GM18870 (cell line): ENCODE data around the gene ATP13A5.
A peak's percentile ranks its signal among the peaks of the same experiment; 100 is the strongest.

Experiments used
- ATAC-seq: cut with Tn5 transposase; IDR thresholded peaks from one replicate; pipeline ENCODE4 v1.9.1; 2021; ENCODE audit warnings: moderate library complexity; ENCODE audit not compliant: unreplicated experiment

The ATP13A5 gene

GRCh38 chr3:193347521-193348501 is 30.7 kb downstream of the ATP13A5 start:
- peak; percentile 78 for ATAC-seq

DNA sequence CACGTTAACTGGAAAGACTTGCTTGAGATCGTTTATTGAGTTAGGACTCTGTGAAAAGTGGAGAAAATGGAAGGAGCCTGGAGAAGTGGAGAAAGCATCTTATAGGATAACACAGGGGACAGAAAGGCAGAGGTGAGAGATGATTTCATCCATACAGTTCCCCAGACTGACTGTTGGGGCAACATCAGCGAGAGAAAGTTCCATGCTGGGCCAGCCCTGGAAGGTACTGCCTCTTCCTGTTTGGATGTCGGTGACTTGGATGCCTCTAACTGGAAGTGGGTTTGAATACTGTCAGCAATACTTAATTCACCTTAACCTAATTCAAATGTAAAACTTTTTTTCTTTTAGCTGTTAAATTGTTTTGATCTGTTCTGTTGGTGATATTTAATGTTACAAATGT is 32.3 kb downstream of the ATP13A5 start:
- ATAC-seq = no peak

DNA sequence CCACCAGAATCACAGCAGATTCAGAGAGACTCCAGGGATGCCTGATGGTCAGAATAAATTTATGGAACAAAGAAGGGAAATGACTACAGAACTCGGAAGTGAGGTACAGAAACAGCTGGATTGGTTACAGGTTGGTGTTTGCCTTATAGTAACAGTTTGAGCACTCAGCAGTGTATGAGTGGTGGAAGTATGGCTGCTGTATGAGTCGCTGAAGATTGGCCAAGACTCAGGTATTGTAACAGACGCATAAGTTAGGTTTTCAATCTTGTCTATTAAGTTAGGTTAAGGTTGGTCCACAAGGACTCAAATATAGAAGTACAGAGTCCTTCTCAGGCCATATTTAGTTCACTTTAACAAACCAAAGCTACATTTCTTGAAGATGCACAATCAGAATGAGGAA is 33.1 kb downstream of the ATP13A5 start:
- ATAC-seq = no peak

DNA sequence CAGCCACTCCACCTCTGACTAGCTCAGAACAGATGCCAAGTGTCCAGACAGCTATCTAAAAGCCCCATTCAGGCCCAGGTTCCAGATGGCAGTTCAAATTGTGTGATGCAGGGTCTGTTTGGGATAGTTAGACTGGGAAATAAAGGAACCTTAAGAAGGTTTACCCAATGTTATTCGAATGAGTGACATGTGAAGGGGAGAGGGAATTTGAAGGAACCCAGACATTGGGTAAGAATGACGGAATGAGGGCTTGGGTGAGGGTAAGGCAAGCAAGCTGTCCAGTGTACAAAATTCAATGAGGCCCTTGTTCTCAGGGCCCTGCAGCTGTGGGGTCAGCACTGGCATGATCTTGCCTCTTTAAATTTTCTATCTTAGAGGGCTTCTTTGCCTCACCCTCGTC is 34.1 kb downstream of the ATP13A5 start:
- ATAC-seq = no peak

- ATAC-seq = no peak
These were observed 34.8 kb downstream of the ATP13A5 start for GRCh38 chr3:193343726-193344222.

- no peak for ATAC-seq
These were observed 36.0 kb downstream of the ATP13A5 start for GRCh38 chr3:193342551-193342950.

DNA sequence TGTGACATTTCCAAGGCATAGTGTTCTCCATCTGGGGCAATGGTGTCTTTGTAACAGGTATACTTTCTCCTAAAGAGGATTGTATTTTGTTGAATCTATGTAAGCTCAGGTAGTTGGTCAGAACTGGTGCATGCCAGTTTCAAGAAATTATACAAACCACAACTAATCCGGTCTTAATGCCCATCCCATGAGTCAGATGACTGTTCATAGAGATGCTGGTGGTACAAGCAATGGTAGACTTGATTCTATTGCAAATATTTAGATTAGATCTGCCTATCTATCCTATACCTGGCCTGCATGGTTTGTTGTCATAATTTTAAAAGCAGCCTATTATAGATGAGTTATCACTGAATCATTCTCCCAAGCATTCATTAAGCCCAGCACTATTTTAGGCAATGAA is 43.5 kb downstream of the ATP13A5 start:
- no peak for ATAC-seq

DNA sequence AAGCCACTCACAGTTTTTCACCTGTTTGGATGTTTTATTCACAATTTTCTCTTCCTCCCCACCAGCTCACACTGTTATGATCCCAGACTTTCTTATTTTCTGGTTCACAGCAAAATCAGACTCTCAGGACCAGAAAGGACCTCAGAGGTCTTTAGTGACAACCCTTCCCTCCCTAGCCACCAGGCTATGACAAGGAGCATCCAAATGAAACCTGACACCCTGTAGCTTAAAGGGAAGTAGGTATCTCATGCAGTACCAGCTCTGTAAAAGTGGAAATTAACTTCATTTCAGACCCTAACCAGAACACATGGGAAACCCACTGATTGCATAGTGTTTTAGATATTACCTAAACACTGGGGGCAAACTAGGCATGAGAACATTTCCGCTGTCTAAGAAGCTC is 45.3 kb downstream of the ATP13A5 start:
- ATAC-seq = no peak

DNA sequence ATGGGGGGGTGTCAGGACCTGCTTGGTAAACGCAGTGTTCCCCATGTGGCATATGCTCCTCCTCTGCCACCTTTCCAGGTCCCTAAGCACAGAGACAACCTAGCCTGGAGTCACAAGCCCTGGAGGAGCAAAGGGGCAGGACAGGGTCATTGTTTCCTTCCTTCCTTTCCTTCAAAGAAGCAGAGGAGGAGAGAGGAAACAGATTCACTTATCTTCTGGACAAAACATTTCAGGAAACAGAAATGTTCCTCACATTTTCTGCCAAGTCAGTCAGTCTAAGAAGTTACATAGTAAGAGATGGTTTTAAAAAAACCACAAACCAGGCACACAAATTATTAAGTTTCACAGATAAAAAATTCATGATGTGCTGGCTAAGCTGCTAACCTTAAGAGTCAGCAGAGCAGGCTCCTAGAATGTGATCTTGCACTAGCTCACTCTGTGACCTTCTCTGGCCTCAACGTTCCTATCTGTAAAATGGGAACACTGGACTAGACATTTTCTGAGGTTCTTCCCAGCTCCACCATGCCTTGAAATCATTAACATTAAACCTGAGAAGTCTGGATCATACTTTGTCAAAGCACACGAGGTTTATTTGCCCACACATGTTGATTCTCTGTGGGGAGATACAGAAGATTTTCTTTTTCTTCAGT is 47.9 kb downstream of the ATP13A5 start:
- no peak for ATAC-seq

DNA sequence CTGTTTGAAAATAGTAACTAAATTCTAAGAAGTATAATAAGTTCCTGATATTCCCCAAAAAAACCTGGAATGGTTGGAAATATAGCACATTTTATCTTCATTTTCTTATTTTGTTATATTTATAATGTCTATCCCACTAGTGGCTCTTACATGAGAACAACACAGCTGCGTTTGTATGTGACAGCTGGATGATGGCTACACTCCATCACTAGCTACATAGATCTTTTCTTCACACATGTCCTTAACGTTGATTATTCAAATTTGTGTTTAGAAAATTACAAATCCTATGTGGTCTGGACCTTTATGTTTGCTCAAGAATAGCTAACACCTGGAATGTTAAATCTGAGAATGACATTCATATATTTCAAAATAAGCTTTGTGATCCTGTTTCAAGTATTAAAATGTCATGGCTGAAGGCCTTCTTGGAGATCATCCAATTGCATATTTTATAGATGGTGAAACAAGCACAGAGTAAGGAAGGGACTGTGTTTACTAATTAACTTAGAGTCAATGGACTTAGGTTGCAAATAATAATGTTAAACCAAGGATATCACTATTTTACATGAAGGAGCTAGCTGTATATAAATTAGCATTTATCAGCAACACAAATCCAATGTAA is 60.8 kb downstream of the ATP13A5 start:
- ATAC-seq = no peak

DNA sequence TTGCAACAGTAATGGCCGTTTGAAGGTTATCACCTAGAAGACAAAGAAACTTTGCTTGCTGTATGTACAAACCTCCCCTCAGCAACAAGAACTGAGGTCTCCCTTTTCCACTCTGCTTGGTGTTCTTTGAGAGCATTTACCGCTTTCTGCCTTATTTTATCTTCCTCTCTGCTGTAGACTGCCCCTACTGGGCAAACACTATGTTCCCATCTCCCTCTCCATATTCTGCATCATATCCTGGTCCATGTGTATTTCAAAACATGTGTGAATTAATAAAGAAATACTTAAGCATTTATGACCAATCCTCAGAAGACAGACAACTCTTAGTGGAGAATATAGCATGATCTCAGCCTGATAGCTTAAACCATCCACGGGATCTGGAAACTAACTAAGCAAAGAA is 64.4 kb downstream of the ATP13A5 start:
- no peak for ATAC-seq

DNA sequence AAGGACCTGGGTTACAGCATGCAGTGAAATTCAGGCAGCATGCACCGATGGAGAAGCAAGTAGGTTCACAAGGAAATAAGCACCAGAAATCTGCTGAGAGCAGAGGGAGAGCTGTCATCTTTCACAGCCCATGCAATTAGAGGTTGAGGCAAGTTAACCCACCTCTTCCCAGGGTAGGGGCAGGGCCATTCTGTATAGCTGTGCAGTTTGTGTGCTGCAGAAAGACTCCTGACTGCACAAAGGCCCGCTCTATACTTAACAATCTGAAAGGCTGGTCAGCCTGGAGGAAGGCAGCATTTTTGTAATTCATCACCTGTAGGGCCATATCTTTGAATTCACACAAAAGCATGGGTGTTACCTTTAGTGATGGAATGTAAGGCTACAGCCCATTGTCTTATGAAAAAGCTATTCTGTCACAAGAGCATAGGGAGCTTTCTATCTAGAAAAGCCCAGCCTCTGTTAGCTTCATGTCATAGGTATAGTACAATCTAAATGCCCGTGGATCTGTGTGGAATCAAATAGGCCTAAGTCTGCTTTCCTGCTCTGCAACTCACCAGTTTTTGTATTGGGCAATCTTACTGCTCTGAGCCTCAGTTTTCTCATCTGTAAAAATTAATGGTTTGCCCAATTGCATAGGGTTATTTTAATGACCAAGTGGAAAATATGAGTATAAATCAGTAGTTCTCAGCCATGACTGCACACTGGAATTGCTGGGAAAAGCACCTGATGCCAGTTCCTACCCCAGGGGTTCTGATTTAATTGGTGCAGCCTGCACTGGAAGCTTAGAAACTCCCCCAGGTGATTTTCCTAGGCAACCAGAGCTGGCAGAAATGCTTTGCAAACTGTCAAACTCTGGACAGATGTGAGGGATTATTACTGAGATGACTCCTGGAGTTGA is 65.2 kb downstream of the ATP13A5 start:
- no peak for ATAC-seq

DNA sequence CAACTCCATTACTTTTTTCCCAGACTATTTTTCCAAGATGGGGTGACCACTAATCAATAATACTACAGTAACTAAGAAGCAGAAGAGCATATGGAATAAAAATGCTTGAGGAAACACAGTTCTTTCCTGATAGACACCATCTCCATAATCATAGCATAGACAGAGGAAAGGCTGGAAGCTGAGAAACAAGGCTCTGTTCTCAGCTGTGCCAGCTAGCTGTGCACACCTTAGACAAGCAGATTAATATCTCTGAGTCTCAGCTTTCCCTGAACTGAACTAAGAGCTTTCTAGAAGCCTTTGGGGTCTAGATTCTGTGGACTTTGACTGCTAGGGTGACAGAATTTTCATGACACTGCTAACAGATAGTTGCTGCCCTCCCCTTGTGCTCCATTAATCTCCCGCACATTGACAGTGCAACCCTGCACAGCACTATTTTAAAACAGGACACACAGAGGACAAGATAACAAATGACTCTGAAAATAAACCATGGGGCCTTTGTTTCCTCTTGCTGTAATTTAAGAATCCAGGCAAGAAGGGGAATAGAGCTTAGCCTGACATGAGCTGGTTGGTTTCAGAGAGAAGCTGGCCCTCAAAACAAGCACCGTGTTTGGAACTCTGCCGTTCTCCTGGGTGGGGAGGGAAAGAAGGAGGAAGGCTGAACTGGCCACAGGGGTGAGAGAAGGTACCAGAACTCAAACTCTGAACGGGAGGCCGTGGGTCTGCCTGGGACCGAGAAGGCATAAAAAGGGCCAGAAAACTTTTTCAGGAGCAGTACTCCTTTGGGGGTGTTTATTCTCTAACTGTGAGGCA is 67.4 kb downstream of the ATP13A5 start:
- no peak for ATAC-seq

- ATAC-seq = no peak
These were observed 73.2 kb downstream of the ATP13A5 start for GRCh38 chr3:193305356-193305755.

DNA sequence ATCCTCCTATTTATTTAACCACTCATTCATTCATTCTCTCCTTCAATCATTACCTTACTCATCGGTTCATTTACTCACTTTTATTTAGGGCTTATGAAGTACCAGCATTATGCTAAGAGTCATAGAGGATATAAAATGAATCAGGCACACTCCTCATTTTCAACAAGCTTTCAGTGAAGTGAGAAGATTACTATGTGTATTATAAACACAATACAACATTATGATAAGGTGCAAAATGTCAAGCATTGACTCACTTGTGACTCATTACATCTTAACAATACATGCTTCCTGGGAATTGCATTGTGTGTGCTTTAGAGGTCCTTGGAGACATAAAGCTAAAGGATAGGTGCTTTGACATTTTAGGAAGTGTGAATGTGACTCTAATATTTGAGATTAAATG is 77.1 kb downstream of the ATP13A5 start:
- no peak for ATAC-seq

GRCh38 chr3:193297421-193297820 is 81.1 kb downstream of the ATP13A5 start:
- no peak for ATAC-seq

DNA sequence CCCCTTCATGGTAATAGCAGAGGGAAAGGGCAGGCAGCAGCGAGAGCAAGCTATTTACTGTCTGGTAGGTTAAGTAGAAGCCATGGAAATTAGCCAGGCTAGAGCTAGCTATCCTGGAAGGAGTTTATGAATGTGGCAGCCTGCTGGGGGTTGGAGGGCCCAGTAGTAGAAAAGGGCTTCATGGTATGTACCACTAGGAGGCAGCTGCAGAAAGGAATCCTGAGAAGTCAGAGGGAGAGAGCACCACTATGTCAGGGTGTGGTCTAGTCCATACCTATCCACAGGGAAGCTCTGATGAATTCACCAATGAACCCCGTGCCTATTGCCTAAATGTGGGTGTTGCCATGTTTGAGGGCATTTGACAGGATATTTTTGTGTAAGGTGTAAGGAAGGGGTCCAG is 82.6 kb downstream of the ATP13A5 start:
- ATAC-seq = no peak

GRCh38 chr3:193292386-193292785 is 86.2 kb downstream of the ATP13A5 start:
- no peak for ATAC-seq

GRCh38 chr3:193271101-193271840 is 107.3 kb downstream of the ATP13A5 start:
- ATAC-seq = no peak
